Neutrophil (primary cell): ENCODE data around the gene EIF2B5.

ENCODE experiments used
- H3K27ac ChIP-seq: fragments of 200-600 bp; sonication (generic); 2 replicates; pipeline ENCODE4 v1.5.1; 2016; ENCODE audit warnings: mild to moderate bottlenecking, moderate library complexity
- H3K27me3 ChIP-seq: fragments of 200-600 bp; sonication (generic); 2 replicates; pipeline ENCODE4 v1.6.0; 2016; ENCODE audit warnings: mild to moderate bottlenecking
- H3K36me3 ChIP-seq: fragments of 200-600 bp; sonication (generic); 2 replicates; pipeline ENCODE4 v1.5.1; 2017
- H3K4me1 ChIP-seq, 2 experiments: fragments of 200-600 bp in 1 of 2; sonication (generic) in 1 of 2; 1 replicate in 1 of 2; 2 replicates in 1 of 2; pipeline versions ENCODE4 v1.5.1 to v1.6.1; 2013 to 2016; ENCODE audit warnings: low read depth in 1 of 2, low read length in 1 of 2, mild to moderate bottlenecking in 1 of 2, moderate library complexity in 1 of 2; ENCODE audit not compliant: control insufficient read depth in 1 of 2, insufficient read depth in 1 of 2
- H3K4me3 ChIP-seq, 2 experiments: fragments of 200-600 bp in 1 of 2; sonication (generic) in 1 of 2; 1 replicate in 1 of 2; 2 replicates in 1 of 2; pipeline ENCODE4 v1.5.1; 2013 to 2016; ENCODE audit warnings: low read depth in 1 of 2, low read length in 1 of 2, mild to moderate bottlenecking in 1 of 2, moderate library complexity in 1 of 2
- H3K9me3 ChIP-seq: fragments of 200-600 bp; sonication (generic); 2 replicates; pipeline ENCODE4 v1.5.1; 2016
- TF ChIP-seq, protein P1 (sequence below): fragments of 200-600 bp; sonication (generic); IDR thresholded peaks from 2 replicates; pipeline ENCODE4 v1.5.1; 2016; ENCODE audit warnings: antibody characterized with exemption

Gene EIF2B5

DNA sequence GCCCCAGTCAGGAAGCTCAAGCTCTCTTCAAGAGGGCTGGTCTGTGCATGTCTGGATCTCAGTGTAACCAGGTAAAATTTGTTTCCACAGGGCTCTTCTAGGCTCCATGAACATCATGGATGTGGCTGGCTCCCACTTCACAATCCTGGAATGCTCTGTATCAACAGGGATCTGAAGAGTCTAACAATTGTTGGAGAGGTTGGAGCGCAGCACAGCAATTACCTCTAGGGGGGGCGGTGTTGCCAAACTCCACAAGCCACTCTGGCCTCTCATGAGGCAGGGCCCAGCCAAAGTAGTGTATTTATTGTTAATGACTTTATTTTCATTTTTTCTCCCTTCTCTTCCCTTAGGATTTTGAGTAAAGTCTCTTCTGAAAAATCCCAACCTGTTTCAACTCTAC is 6.1 kb upstream of the EIF2B5 start:
- TF ChIP-seq, protein P1, sequence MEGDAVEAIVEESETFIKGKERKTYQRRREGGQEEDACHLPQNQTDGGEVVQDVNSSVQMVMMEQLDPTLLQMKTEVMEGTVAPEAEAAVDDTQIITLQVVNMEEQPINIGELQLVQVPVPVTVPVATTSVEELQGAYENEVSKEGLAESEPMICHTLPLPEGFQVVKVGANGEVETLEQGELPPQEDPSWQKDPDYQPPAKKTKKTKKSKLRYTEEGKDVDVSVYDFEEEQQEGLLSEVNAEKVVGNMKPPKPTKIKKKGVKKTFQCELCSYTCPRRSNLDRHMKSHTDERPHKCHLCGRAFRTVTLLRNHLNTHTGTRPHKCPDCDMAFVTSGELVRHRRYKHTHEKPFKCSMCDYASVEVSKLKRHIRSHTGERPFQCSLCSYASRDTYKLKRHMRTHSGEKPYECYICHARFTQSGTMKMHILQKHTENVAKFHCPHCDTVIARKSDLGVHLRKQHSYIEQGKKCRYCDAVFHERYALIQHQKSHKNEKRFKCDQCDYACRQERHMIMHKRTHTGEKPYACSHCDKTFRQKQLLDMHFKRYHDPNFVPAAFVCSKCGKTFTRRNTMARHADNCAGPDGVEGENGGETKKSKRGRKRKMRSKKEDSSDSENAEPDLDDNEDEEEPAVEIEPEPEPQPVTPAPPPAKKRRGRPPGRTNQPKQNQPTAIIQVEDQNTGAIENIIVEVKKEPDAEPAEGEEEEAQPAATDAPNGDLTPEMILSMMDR = no peak
- Histone ChIP-seq H3K27ac (no peak overlapping the region), H3K4me1 (peaks cover 5 to 6% of the 10 kb centered on the region in 2 experiments), H3K27me3 (no peaks in the 10 kb centered on the region), H3K9me3 (no peaks in the 10 kb centered on the region), H3K36me3 (no peaks in the 10 kb centered on the region), H3K4me3 (no peak overlapping the region)

DNA sequence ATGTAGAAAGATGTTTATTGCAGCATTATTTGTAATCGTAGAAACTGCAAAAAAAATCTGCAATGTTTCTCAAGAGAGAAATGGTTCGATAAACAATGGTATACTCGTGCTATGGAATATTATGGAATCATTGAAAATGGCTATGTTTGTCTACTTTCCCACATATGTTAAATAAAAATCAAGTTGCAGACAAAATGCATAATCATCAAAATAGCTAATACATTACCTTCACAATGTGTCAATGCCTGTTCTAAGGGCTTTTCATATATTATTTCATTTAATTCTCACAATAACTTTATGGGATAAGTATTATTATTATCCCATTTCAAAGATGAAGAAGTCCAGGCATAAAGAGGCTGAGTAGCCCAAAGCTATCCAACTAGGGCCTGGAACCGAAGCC is 2.2 kb upstream of the EIF2B5 start:
- TF ChIP-seq, protein P1 = no peak
- Histone ChIP-seq H3K36me3 (peaks cover 5% of the 10 kb centered on the region), H3K27ac (no peak overlapping the region), H3K27me3 (no peaks in the 10 kb centered on the region), H3K4me1 (peaks cover 20 to 29% of the 10 kb centered on the region in 2 experiments), H3K4me3 (no peak overlapping the region), H3K9me3 (no peaks in the 10 kb centered on the region)

DNA sequence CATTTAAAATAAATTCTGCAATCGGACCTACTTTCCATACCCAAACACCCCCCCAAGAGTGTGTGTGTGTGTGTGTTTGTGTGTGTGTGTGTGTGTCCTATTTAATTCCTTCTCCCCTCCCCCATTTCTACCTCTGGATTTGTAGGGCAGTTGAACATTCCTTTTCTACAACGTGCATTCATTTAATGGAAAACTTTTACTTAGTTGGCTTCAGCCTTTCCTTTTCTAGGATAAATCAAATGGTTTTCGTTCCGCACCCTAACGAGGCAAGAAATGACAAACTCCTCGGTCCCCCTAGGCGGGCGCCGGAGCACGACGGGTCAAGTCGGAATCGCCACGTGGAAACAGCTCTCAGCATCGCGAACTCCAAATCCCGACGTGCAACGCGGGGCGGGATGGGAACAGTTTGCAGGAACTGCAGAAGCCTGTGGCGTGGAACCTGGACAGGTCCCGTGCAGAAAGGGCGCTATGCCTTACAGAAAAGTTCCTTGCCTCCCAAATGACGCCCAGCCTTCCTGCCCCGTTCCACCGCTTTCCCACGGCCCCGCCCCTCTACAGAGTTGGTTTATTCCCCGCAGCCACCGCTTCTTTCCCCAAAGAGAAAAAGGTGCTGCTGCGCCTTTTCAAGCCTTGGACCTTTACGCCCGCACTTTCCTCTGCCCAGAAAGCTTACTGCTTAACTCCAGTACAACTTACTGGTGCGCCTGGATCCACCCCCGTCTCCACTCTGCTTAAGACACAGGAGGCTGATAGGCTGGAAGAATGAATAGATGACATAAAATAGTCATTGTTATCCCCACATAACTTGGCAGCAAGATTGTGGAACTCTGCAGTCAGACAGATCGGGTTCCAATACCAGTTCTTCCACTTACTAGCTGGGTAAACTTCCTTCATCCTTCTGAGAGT is 1.1 kb upstream of the EIF2B5 start:
- peak overlapping the region; percentile 73 to 94 for H3K4me3 ChIP-seq
- H3K4me1 ChIP-seq = peaks cover 20 to 29% of the 10 kb centered on the region in 2 experiments
- H3K9me3 ChIP-seq = no peaks in the 10 kb centered on the region
- peak overlapping the region; percentile 79 for H3K27ac ChIP-seq
- H3K27me3 ChIP-seq = no peaks in the 10 kb centered on the region
- H3K36me3 ChIP-seq = peaks cover 9% of the 10 kb centered on the region
- TF ChIP-seq, protein P1 = no peak

DNA sequence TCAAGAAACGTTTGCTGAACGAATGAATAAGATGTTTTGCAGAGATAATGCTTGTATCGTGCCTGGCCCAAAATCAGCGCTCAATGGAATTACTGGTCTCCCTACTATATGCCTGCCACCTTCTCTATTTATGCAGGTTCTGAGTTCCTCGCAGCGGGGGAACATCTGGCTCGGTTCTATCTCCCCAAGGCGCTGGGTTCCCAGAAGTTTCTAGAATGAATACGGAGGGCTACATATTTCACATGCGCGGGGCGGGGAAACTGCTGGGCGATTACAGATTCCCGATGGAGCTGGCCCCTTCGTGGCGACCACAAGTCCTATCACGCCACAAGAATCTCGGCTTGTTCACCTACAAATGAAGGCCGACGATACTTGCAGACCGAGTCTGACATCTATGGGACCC is 411 bp upstream of the EIF2B5 start:
- peaks cover 20 to 29% of the 10 kb centered on the region in 2 experiments for H3K4me1 ChIP-seq
- H3K27ac ChIP-seq = peak overlapping the region; percentile 79
- no peaks in the 10 kb centered on the region for H3K27me3 ChIP-seq
- peaks cover 9% of the 10 kb centered on the region for H3K36me3 ChIP-seq
- no peaks in the 10 kb centered on the region for H3K9me3 ChIP-seq
- TF ChIP-seq, protein P1 = no peak
- H3K4me3 ChIP-seq = peak overlapping the region; percentile 73 to 94

DNA sequence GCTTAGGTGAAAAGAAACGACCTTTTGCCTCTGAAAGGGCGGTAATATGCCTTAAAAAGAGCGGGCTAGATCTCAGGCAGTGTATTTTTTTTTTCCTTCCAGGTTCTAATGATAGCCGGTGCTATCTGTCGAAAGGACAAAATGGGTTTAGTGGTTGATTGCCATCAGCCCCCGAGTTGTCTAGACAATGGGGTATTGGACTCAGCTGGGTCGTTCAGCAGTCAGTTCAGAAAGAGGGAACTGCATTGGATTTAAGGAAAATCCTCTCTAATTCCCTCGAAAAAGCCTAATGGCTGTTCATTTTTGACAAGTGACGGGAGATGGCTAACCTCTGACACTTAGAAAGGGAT is 728 bp downstream of the EIF2B5 start:
- Histone ChIP-seq H3K4me1 (peaks cover 20 to 29% of the 10 kb centered on the region in 2 experiments), H3K4me3 (peak overlapping the region; percentile 73 to 94), H3K36me3 (peaks cover 18% of the 10 kb centered on the region), H3K27me3 (no peaks in the 10 kb centered on the region), H3K27ac (peak overlapping the region; percentile 79), H3K9me3 (no peaks in the 10 kb centered on the region)
- TF ChIP-seq, protein P1 = no peak
